Esophagus squamous epithelium (tissue), 4 donors: ENCODE data around the gene PRKAB2.

ENCODE experiments used
- POLR2A ChIP-seq, 4 donors: fragments of 450-650 bp; IDR thresholded peaks; one replicate each; pipeline ENCODE4 v1.6.1; 2017; ENCODE audit warnings: antibody characterized with exemption in 4 of 4, mild to moderate bottlenecking in 4 of 4, moderate library complexity in 3 of 4
- TF ChIP-seq, protein P1 (sequence below), 6 experiments: fragments of 450-650 bp in 4 of 6; fragments of 200-600 bp in 2 of 6; sonication (generic) in 2 of 6; IDR thresholded peaks; one replicate each; pipeline ENCODE4 v1.5.1; 2016 to 2019; ENCODE audit warnings: antibody characterized with exemption in 6 of 6, mild to moderate bottlenecking in 4 of 6, moderate library complexity in 4 of 6

DNA sequence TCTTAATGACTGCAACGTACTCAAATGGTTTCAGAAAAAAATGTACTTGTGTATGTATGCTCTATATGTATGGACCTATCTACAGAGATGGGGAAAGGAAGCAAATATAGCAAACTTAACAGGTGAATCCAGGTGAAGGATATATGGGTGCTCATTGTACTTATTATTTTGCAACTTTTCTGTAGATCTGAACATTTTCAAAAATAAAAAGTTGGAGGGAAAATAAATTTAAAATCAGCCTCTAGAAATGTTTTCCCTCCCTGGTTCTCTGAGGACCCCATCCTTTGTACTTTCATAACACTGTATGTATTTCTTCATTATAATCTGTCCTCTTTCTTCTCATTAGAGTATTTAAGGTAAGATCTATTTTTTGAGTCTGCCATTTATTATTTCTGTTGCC lies 34.9 kb upstream of the PRKAB2 start:
- TF ChIP-seq, protein P1, sequence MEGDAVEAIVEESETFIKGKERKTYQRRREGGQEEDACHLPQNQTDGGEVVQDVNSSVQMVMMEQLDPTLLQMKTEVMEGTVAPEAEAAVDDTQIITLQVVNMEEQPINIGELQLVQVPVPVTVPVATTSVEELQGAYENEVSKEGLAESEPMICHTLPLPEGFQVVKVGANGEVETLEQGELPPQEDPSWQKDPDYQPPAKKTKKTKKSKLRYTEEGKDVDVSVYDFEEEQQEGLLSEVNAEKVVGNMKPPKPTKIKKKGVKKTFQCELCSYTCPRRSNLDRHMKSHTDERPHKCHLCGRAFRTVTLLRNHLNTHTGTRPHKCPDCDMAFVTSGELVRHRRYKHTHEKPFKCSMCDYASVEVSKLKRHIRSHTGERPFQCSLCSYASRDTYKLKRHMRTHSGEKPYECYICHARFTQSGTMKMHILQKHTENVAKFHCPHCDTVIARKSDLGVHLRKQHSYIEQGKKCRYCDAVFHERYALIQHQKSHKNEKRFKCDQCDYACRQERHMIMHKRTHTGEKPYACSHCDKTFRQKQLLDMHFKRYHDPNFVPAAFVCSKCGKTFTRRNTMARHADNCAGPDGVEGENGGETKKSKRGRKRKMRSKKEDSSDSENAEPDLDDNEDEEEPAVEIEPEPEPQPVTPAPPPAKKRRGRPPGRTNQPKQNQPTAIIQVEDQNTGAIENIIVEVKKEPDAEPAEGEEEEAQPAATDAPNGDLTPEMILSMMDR (IDR thresholded peaks at IDR 0.05): no peak
- no peak for TF ChIP-seq POLR2A (IDR thresholded peaks at IDR 0.05)
